Chondrocyte (in vitro differentiated cells): Measurements from ENCODE around the gene SIRPA. TPM values are rescaled to one million over a fixed set of nuclear protein-coding genes. Genes with fewer than 3 reads are reported as not detected.

Experiments used
- DNase-seq: peaks from one replicate; pipeline ENCODE4 v3.0.0; 2021; ENCODE audit warnings: mixed read lengths, low spot score
- H3K27ac Mint-ChIP-seq: one replicate; pipeline ENCODE4 v1.8.0; 2021; ENCODE audit warnings: mild to moderate bottlenecking, moderate library complexity, mixed read lengths; ENCODE audit not compliant: unreplicated experiment
- H3K27me3 Mint-ChIP-seq: 2 replicates; pipeline ENCODE4 v1.8.0; 2021; ENCODE audit warnings: low read depth, mixed read lengths
- H3K36me3 Mint-ChIP-seq: 2 replicates; pipeline ENCODE4 v1.8.0; 2021; ENCODE audit warnings: low read depth, mixed read lengths
- H3K4me1 Mint-ChIP-seq: 2 replicates; pipeline ENCODE4 v1.8.0; 2021; ENCODE audit warnings: low read depth, mild to moderate bottlenecking, mixed read lengths
- H3K4me3 Mint-ChIP-seq: one replicate; pipeline ENCODE4 v1.8.0; 2021; ENCODE audit warnings: mild to moderate bottlenecking, moderate library complexity, mixed read lengths; ENCODE audit not compliant: unreplicated experiment
- H3K9me3 Mint-ChIP-seq: 2 replicates; pipeline ENCODE4 v1.8.0; 2021; ENCODE audit warnings: low read depth, mixed read lengths
- CTCF ChIP-seq: fragments of 200-600 bp; sonication (generic); IDR thresholded peaks from 2 replicates; pipeline ENCODE4 v1.5.0; 2021; ENCODE audit warnings: antibody characterized with exemption, mild to moderate bottlenecking, moderate library complexity
- total RNA-seq: library from RNA; stranded (reverse); gene quantifications from 3 replicates; pipeline ENCODE4 v1.2.1, GENCODE V29; 2021

SIRPA gene
- total RNA-seq, 1 donor from 2014 or later = 25.6 TPM

GRCh38 chr20:1887321-1887720, 7.9 kb upstream of the SIRPA start:
- no peak for TF ChIP-seq CTCF

DNA sequence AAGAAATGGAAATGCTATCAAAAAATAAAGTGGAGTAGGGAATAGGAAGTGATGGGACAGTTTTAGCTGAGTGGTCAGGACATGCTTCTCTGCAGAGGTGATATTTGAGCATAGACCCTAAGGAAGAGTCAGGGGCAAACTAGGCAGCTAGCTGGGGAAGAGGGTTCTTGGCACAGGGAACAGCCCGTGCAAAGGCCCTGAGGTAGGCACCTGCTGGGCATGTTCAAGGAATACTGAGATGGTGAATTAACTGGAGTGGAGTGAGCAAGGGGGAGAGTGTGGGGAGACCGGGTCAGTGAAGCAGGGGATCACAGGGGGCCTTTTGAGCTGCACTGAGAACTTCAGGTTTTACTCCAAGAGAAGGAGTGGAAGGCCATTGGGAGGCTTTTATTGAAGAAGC, 7.5 kb upstream of the SIRPA start:
- Mint-ChIP-seq H3K4me3 (no peak overlapping the region), H3K27me3 (peaks cover 10% of the 10 kb centered on the region), H3K27ac (no peak overlapping the region), H3K36me3 (no peaks in the 10 kb centered on the region), H3K4me1 (peaks cover 6% of the 10 kb centered on the region), H3K9me3 (no peaks in the 10 kb centered on the region)
- no peak for DNase-seq
- TF ChIP-seq CTCF = no peak

More at GRCh38 chr20:1887321-1887720, 7.9 kb upstream of the SIRPA start:
- no peak overlapping the region for H3K27ac Mint-ChIP-seq
- H3K4me1 Mint-ChIP-seq = peaks cover 6% of the 10 kb centered on the region
- peaks cover 12% of the 10 kb centered on the region for H3K27me3 Mint-ChIP-seq
- H3K36me3 Mint-ChIP-seq = no peaks in the 10 kb centered on the region
- no peak overlapping the region for H3K4me3 Mint-ChIP-seq
- H3K9me3 Mint-ChIP-seq = no peaks in the 10 kb centered on the region
- no peak for DNase-seq

GRCh38 chr20:1888796-1889463, 6.3 kb upstream of the SIRPA start:
- no peak overlapping the region for H3K4me3 Mint-ChIP-seq
- H3K27ac Mint-ChIP-seq = no peak overlapping the region
- no peak for TF ChIP-seq CTCF
- H3K36me3 Mint-ChIP-seq = no peaks in the 10 kb centered on the region
- peaks cover 10% of the 10 kb centered on the region for H3K4me1 Mint-ChIP-seq
- DNase-seq = no peak
- H3K9me3 Mint-ChIP-seq = no peaks in the 10 kb centered on the region
- H3K27me3 Mint-ChIP-seq = peaks cover 6% of the 10 kb centered on the region

GRCh38 chr20:1890469-1891262, 4.5 kb upstream of the SIRPA start:
- TF ChIP-seq CTCF = no peak
- H3K36me3 Mint-ChIP-seq = no peaks in the 10 kb centered on the region
- peaks cover 2% of the 10 kb centered on the region for H3K27me3 Mint-ChIP-seq
- peaks cover 8% of the 10 kb centered on the region for H3K4me1 Mint-ChIP-seq
- H3K4me3 Mint-ChIP-seq = no peak overlapping the region
- no peaks in the 10 kb centered on the region for H3K9me3 Mint-ChIP-seq
- no peak for DNase-seq
- no peak overlapping the region for H3K27ac Mint-ChIP-seq

DNA sequence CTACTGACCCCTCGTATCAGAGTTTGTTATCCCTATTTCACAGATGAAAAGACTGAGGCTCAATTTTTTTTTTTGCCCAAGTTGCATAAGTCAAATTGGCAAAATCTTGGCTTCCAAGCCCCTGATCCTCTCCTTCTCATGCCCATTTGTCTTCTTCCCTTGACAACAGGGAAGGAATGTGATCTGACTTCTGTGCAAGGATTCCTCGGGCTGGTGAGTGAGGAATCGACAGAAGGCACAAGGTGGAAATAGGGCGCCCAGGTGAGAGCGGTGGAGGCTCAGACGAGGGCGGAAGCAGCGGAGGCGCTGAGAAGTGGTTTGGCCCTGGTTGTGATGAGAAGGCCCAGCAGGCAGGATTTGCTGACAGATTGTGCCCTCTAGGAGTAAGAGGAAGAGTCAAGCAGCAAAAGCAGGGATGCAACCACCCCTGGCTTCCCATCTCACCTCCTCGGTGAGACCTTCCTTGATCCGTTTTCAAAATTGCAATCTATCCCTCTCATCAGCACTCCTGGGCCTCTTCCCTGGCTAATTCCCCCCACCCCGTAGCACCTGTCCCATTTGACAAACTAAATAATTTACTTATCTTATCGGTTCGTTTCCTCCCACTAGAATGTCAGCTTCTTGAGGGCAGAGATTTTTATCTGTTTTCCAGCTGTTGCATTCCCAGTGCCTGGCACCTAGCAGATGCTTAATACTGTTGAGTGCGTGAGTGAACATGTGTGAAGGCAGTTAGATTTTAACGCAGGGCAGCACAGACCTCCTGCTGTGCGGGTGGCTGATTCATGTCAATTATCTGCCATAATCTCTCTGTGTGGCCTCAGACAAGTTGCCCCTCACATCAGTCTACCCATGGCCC, 3.7 kb upstream of the SIRPA start:
- no peak for TF ChIP-seq CTCF
- no peak overlapping the region for H3K27ac Mint-ChIP-seq
- no peaks in the 10 kb centered on the region for H3K9me3 Mint-ChIP-seq
- H3K27me3 Mint-ChIP-seq = peaks cover 2% of the 10 kb centered on the region
- H3K4me3 Mint-ChIP-seq = no peak overlapping the region
- H3K36me3 Mint-ChIP-seq = no peaks in the 10 kb centered on the region
- DNase-seq = no peak
- peaks cover 17% of the 10 kb centered on the region for H3K4me1 Mint-ChIP-seq
